Stimulated activated CD4-positive, alpha-beta T cell treated with anti-CD3 and anti-CD28 coated beads, Interleukin-1b, Interleukin-23, amount 100 ng/mL, for 24 hours (primary cell): Measurements from ENCODE around the gene PABPN1L.
"Not testable (repeated sequence)": the region's sequence is repeated elsewhere in the genome, so short reads cannot be mapped to it uniquely, and the experiment has no call there.

ENCODE experiments used
- DNase-seq, 4 experiments: peaks; one replicate each; pipeline ENCODE4 v3.0.0-alpha.2; 2020; ENCODE audit warnings: low read depth in 4 of 4, low spot score in 1 of 4

PABPN1L gene

DNA sequence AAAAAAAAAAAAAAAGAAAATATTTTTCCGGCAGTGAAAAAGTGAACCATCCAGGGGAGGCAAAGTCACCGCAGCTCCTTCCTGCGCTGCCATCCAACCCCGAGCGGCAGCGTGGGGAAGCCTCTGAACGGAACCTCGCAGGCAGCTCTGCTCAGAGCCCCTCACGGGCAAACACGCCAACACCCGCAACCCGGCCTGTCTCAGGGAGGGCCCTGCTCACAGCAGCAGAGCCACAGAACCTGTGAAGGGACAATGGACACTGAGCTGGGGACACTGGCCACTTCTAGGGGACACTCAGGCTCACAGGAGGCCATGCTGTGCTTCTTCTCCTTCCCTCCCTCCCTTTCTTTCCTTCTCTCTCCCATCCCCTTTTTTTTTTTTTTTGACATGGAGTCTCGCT lies 33.4 kb downstream of the PABPN1L start:
- no peak for DNase-seq

DNA sequence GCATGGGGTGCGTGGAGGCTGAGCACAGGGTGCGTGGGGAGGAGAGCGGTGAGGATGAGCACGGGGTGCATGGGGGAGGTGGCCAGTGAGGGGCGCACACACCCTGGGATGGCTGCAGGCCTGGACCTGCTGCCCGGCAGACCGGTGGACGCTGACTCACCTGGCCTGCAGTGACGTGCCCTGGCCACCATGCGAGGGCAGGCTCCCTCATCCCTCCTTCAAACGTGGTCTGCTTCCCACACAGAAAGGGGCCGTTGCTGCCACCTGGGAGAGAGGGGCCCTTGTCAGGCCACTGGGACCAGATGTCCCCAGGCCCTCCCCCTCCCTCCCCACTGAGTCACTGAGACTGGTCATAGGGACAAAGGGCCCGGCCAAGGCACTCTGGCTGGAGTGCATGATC lies 34.6 kb downstream of the PABPN1L start:
- no peak for DNase-seq

DNA sequence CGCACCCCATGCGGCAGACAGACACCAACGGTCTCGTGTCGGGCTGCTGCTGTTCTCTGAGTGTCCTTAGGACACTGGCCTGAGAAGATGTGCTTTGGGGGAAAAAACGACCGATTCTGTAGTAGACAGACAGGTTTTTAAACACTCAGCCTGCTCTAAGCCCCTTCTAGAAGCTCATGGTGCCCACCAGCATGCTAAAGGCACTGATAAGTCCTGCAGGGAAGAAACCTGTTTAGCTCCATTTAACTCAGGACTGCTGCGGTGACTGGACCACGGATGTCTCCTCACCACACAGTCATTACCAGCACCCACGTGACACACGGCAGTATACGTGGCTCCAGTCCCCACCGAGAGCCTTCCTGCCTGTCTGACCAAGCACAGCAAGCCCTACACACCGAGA lies 35.7 kb downstream of the PABPN1L start:
- DNase-seq, result no peak

DNA sequence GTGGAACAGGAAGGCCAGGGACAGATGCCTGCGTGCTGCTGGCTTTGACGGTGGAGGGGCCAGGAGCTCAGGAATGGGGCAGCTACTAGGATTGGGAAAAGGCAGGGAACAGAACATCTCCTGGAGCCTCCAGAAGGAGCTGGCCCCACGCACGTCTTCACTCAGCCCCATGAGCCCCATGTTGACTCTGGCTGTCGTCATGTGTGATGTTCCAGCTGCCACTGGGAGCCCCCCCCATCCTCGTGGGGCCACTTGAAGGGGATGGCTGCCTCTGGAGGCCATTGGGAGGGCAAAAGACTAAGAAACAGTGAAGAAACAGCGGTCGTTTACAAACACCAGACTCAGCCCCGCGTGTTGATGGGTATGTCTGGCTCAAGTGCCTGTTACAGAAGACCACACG lies 36.2 kb downstream of the PABPN1L start:
- no peak for DNase-seq

DNA sequence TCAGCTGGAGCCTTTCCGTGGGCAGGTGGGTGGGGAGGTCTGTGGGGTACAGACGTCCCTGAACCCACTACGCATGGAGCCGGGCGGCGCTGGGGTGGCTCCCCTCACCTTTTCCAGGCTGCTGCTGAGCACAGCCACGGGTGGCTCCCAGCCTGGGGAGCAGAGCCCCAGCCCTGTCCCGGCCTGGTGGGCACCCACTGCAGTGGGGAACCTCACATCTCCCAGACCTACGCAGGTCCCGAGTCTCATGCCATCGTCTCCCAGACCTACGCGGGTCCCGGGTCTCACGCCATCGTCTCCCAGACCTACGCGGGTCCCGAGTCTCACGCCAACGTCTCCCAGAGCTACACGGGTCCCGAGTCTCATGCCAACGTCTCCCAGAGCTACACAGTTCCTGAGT lies 37.7 kb downstream of the PABPN1L start:
- DNase-seq, result no peak

DNA sequence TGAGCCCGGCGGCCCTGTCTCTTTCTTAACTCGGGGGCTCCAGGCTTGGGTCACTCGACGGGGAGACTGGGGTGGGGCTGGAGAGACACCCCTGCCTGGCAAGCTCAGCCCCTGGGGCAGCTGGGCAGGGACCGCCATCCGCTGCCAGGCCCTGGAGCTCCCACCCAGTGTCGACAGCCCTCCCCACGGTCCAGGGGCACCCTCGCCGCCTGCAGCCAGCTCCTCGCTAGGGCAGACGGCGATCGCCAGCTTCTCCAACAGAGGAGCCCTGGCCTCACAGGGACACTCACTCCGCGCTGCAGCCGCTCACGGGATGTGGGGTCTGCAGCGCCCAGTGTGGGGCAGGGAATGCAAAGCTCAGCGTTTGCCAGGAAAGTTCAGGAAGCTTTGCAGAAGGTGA lies 38.7 kb downstream of the PABPN1L start:
- no peak for DNase-seq

DNA sequence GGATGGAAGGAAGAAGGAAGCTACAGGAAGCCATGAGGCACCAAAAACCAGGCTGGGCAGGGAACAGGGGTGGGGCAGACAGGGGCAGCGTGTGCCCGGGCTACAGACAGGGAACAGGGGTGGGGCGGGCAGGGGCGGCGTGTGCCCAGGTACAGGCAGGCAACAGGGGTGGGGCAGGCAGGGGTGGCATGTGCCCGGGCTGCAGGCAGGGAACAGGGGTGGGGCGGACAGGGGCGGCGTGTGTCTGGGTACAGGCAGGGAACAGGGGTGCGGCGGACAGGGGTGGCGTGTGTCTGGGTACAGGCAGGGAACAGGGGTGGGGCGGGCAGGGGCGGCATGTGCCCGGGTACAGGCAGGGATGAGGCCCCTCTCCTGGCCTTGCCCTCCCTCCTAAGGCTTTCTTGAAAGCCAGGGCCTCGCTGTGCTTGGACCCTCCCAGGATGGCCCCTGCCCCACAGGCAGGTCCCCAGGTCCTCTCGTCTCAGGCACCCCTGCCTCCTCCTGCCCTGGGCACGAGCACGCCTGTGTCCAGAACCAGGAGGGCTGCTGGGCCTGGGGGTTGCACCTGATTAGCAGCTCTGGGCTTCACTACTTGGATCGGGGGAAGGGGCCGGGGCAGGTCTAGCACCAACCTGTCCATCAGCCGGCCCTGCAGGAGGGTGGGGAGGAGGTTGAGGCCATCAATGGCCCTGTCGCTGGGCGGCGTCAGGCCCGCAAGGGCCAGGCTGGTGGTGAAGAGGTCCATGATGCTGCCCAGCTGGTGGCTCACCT lies 40.2 kb downstream of the PABPN1L start:
- no peak for DNase-seq

DNA sequence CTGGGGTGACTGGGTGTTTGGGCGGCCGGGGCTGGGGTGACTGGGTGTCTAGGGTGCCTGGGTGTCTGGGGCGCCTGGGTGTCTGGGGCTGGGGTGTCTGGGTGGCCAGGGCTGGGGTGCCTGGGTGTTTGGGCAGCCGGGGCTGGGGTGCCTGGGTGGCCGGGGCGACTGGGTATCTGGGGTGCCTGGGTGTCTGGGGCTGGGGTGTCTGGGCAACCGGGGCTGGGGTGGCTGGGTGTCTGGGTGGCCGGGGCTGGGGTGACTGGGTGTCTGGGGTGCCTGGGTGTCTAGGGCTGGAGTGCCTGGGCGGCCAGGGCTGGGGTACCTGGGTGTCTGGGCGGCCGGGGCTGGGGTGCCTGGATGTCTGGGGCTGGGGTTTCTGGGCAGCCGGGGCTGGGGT lies 41.3 kb downstream of the PABPN1L start:
- DNase-seq, result no peak

DNA sequence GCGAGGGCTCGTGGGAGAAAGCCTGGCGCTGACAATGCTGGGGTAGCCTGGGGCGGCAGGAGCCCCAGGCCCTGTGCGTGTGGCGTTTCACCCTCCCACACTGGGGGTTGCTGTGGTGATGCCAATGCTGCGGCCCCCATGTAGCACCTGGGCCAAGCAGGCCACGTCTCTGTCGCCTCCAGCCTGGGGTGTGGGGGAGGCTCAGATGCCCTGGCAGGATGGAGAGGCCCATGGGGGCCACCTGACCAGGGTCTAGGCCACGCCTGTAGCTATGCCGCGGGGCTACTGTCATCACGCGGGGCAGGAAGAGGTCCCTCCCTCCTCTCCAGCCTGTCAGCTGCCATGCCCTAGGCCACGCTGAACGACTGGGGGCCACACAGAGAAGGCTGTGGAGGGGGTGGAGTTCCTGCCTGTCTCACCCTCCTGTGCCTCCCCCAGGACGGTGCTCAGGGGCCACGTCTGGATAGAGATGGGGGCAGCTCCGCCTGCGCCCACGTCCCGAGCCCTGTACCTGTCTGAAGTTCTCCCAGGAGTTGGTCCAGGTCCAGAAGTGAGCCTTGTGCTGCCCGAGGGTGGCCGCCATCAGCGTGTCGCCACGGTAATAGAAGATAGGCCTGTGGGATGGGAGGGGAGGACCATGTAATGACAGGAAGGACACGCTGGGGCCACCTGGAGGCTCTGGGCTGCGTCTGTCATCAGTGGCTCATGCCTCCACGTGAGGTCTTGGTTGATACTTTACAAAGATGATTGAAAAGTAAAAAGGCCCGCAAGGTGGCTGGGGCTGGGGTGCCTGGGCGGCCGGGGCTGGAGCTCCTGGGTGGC lies 42.0 kb downstream of the PABPN1L start:
- no peak for DNase-seq

DNA sequence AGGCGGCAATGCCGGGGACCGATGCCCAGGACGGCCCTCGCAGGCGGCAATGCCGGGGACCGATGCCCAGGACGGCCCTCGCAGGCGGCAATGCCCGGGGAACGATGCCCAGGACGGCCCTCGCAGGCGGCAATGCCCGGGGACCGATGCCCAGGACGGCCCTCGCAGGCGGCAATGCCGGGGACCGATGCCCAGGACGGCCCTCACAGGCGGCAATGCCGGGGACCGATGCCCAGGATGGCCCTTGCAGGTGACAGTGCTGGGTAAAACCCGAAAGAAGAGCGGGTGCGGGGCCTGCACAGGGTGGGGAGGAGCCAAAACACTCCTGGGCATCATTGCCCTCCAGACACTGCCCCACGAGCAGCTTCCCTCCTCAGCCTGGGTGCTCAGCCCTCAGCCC lies 42.8 kb downstream of the PABPN1L start:
- not testable (repeated sequence) for DNase-seq

DNA sequence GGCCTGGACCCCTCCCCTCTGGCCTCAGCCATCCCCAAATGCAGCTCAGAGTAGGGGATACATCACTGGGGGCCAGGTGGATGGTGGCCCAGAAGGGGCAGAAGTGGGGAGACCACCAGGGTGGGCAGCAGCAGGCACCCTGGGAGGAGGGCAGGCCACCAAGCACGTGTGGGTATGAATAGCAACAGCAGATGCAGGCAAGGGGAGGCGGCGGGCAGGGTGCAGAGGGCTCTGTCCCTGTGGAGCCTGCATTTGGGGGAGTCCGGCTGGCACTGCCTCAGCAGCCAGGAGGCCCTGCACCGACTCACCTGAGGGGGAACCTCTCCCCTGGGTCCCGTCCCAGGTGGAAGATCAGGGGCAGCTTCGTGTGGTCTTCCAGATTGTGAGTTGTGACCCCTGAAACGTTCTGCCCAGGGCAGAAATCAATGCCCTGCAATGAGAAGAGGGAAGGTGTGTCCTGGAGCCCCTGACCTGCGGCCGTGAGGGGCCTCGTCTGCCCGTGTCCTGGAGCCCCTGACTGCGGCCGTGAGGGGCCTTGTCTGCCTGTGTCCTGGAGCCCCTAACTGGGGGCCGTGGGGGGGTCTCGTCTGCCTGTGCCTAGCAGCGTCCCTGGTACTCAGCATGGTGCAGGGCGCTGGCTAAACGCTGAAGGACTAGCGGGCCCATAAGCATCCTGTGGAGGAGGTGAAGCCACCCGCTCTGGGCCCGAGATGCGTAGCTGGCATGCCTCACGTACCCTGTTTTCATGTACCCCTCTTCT lies 44.0 kb downstream of the PABPN1L start:
- DNase-seq, result no peak

DNA sequence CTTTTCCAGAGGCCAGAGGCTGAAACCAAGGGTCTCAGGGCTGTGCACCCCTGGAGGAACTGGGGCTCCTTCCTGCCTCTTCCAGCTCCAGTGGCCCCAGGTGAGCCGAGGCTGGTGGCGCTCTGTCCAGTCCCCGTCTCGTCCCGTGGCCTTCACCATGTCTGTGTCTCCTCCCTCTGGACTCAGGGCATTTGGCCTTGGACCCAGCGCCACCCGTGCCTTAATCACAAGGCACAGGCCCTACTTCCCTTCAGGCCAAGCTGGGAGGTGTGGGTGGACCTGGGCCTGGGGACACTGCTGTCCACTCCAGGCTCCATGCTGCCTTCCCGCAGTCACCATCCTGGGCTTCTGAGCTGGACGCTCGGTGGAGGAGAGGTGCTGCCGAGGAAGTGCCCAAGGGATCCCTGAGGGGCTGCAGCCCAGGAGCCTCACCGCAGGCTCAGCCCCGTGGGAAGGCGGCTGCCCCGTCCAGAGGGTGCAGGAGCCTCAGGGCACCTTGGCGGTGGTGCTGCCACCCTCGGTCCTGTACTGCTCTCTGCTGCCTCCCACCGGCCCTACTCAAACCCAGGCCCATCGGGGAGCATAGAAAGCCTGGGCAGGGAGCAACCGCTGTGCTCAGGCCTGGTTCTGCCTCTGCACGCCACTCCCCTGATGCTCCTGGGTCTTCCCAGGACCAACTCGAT lies 45.2 kb downstream of the PABPN1L start:
- DNase-seq, result no peak

DNA sequence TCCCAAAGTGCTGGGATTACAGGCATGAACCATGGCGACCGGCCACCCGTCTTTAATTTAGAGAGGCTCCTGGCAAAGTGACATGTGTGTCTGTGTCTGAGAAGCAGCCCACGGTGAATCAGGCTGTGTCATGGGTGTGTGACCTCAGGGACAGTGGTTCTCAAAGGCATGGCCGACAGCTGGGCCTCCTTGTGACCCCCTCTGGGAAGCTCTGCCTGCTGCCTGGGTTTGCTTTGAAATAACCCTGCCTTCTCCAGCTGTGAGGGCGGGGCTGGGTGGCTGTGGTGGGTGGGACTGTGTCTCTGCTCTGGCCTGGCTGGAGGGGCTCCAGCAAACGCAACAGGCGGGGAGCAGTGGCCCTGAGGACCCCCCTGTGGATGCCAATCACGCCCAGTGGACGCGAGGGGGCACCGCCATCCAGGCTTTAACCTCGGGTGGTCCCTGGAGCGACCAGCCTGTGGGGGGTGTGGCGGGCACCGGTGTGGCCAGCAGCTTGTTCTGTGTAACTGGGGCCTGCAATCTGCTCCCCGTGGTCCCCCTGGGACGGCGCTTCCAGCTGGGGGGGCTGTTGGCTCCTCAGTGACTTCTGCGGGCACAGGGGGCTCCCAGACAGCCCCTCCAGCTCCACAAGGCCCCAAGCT lies 46.0 kb downstream of the PABPN1L start:
- no peak for DNase-seq

DNA sequence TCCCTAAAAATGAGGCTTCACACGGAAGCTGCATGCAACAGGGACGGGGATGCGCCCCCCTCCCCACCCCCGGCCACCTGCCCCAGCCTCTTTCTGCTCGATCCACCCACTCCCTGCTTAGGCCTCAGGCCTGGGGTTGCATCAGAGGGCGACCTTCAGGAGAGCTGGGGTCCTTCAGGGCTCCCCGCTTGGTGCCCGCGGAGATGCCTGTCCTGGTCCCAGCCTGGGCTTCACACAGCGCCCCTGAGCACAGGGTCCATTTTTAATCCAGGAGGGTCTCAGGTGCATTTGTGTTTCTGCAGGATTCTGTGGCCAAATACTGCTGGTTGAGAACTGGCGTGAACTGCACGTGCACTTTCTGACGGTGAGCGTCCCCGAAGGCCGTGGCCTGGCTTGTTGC lies 47.3 kb downstream of the PABPN1L start:
- DNase-seq, result no peak

DNA sequence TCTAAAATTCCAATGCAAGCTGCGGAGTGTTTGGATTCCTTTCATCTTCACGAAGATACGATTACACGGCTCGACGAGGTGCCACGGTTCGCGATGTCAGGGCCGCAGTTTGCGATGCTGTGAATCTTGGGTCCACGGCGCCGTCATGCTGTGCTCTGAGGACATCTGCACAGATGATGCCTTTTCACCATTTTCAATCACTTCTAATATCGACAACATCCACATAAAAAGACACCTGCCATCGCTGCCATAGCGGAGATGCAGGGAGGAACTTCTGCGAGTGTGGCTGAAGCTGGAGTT lies 47.9 kb downstream of the PABPN1L start:
- no peak for DNase-seq

DNA sequence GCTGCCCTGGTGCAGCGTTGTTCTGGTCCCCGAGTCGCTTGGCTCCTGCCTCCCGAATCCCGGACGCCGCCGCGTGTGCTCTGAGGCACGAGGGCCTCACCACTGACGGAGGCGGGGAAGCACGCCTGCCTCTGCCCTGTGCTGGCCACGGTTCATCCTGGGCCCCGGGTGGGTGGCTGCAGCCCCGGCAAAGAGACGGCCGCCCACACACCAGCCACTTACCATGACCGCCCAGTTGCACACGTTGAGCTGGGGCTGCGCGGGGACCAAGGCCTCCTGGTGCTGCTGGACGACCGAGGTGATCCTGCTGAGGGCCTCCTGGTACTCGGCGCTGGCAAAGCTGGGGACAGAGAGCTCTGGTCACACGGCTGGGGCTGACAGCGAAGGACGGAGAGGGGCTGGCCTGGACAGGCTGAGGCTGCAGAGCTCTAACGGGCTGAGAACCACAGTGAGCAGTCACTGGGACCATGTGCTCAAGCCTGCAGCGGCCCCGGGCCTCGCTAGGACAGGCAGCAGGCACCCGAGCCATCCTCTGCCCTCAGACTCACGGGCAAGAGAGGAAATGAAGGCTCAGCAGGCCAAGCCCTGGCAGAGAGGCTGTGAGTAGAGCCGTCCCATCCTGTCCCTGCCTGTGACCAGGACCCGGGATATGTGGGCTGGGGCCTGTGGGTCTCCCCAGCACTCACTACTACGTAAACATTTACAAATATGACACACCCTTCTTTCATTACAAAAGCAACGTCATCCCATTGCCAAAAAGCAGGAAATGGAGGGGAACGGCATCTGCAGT lies 48.5 kb downstream of the PABPN1L start:
- DNase-seq, result no peak

DNA sequence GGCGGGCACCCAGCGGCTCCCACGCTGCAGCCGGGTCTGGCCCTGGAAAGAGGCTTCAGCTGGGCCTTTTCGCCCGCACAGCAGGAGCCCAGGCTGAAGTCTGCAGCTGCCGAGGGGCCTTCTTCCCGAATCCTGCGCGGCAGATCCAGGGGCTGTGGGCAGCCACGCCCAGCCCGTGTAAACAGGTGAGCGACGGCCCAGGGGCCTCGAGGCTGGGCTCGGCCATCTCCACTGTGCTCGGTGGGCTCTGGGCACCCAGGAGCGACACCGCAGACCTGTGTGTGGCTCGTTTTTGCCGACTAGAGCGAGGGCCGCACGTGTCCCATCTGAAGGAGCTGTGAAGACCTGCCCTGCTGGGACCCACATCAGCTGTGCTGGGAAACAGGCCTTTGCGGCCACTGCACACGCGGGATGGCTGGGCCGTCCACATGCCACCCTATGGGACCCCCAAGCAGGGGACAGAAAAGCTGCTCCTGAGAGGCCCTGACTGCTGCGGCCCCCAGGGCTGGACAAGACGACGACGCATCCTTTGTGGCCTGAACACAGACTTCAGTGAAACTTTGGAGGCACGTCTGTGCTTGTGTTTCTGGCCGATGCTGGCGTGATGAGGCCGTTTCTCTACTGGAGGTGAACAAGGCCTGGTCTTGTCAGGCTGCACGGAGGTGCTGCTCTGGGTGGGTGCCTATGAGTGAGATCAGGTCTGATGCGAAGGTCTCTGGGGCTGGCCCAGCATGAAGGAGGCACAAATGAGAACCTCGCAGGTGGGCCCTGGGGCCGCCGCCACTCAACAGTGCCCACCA lies 49.5 kb downstream of the PABPN1L start:
- DNase-seq, result no peak

DNA sequence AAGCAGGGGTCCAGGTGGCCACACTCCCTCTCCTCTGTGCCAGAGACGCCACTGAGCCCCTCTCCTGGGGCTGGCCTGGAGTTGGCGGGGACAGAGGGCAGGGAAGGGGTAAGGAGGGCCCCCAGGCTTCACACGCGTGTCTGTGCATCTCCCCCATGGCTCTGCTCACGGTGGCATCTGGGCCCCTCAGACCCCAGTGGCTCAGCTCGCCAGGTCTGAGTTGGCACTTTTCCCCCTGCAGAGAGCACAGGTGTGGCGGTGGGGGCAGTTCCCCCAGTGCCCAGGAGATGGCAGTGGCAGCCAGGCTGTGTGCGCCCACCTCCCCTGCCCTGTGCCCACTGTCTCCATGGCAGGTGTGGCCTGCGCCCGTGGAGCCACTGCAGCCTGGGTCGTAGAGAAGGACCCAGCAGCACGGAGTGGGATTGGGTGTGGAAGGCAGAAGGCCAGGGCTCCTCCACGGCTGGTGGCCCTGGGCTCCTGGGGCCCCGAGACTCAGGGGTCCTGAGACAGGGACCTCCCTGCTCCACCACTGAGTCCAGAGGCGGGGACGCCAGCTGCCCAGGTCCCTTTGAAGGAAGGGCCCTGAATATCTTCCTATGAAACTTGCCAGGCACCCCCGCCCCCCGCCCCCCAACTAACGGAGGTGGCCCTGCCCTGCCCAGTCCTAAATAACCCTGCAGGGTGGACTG lies 50.4 kb downstream of the PABPN1L start:
- no peak for DNase-seq

DNA sequence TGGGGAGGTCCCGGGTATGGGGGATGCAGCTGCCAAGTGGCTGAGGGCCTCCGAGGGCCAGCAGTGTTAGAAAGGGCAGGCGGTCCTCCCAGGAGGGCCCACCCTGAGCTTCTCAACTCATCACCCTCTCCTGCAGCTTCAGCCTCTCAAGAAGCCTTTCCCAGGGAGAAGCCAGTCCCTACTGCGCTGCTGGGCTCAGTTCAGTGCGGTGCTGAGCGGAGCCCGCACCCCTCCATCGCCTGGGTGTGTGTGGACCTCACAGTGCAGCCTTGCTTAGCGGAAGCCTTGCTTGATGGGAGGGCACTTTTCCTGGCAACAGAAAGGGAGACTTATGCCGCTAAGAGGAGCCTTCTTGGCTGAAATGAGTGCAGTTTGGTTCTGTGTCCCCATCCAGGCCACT lies 51.2 kb downstream of the PABPN1L start:
- no peak for DNase-seq
